ENCODE data around the gene DLD. TPM values are rescaled to one million over a fixed set of nuclear protein-coding genes. Genes with fewer than 3 reads are reported as not detected.

Gene DLD
- total and polyA plus RNA-seq, 2 of the 13 experiments (the other 11 are each of a cell fraction or from before 2014, with no cell fraction given): 56.8 to 95.2 TPM

- TF ChIP-seq TRIM22 (IDR thresholded peaks at IDR 0.05) (no peak), SKIL (CRISPR knock-in tag; IDR thresholded peaks at IDR 0.05; ENCODE audit: borderline replicate concordance) (no peak), ZNF318 (CRISPR knock-in tag; IDR thresholded peaks at IDR 0.05) (no peak)
These were observed 55.5 kb downstream of the DLD start (continued) for GRCh38 chr7:107946451-107946850.

All from HepG2 (cell line).